C4-2B (cell line): ENCODE measurements around the gene SLC6A6.

ENCODE experiments used
- H3K27ac ChIP-seq: fragments of 450-650 bp; 2 replicates; pipeline ENCODE4 v1.5.1; 2017
- CTCF ChIP-seq: fragments of 450-650 bp; conservative IDR thresholded peaks from 2 replicates; pipeline ENCODE4 v1.5.1; 2017; ENCODE audit warnings: mild to moderate bottlenecking
- ZFX ChIP-seq: fragments of 450-650 bp; IDR thresholded peaks from 2 replicates; pipeline ENCODE4 v1.6.1; 2017

The SLC6A6 gene

GRCh38 chr3:14430706-14431451 lies 28.5 kb downstream of the SLC6A6 start:
- no peak for TF ChIP-seq CTCF
- TF ChIP-seq ZFX: no peak
- H3K27ac ChIP-seq: no peak overlapping the region

GRCh38 chr3:14431452-14431916 lies 29.1 kb downstream of the SLC6A6 start:
- TF ChIP-seq CTCF: no peak
- no peak for TF ChIP-seq ZFX
- H3K27ac ChIP-seq: no peak overlapping the region

GRCh38 chr3:14431917-14432834 lies 29.8 kb downstream of the SLC6A6 start:
- H3K27ac ChIP-seq: no peak overlapping the region
- TF ChIP-seq ZFX: no peak
- TF ChIP-seq CTCF: no peak

GRCh38 chr3:14433106-14433505 lies 30.7 kb downstream of the SLC6A6 start:
- TF ChIP-seq ZFX (no peak), CTCF (no peak)
- H3K27ac ChIP-seq: no peak overlapping the region

- no peak overlapping the region for H3K27ac ChIP-seq
- TF ChIP-seq ZFX (no peak), CTCF (no peak)
These were observed 31.7 kb downstream of the SLC6A6 start for GRCh38 chr3:14434126-14434497.

- no peak overlapping the region for H3K27ac ChIP-seq
These were observed 32.2 kb downstream of the SLC6A6 start for GRCh38 chr3:14434498-14435151.

More at GRCh38 chr3:14434498-14435151, 32.2 kb downstream of the SLC6A6 start:
- no peak for TF ChIP-seq CTCF
- no peak for TF ChIP-seq ZFX
